Pancreas (tissue), 10 donors: ENCODE results near the gene MKNK1. TPM values are rescaled to one million over a fixed set of nuclear protein-coding genes. Genes with fewer than 3 reads are reported as not detected.

Source experiments
- ATAC-seq, 4 donors: fragments of 200-7000 bp; cut with Tn5 transposase; one replicate each; pipeline versions ENCODE4 v1.8.0 to v1.9.1; 2020; ENCODE audit warnings: mild to moderate bottlenecking in 4 of 4, moderate library complexity in 4 of 4
- DNase-seq, 6 donors: peaks; one replicate each; pipeline ENCODE4 v3.0.0-alpha.2; 2020
- FAIRE-seq: peaks from 2 replicates; lab custom pipeline; 2012; peaks lifted over from hg19 to GRCh38; lab: Jason Lieb, UNC
- H3K27ac ChIP-seq, 4 donors: fragments of 200-600 bp; sonication (generic); 1 replicate in 3 of 4; 2 replicates in 1 of 4; pipeline versions ENCODE4 v1.5.0 to v1.8.0; 2020
- H3K27me3 ChIP-seq, 4 donors: fragments of 200-600 bp; one replicate each; pipeline ENCODE4 v1.8.0; 2021
- H3K36me3 ChIP-seq, 3 donors: fragments of 200-600 bp; sonication (generic) in 1 of 3; one replicate each; pipeline versions ENCODE4 v1.5.0 to v1.8.0; 2020 to 2021
- H3K4me1 ChIP-seq, 3 donors: fragments of 200-600 bp; one replicate each; pipeline ENCODE4 v1.8.0; 2021
- H3K4me3 ChIP-seq, 4 donors: fragments of 200-600 bp; sonication (generic) in 2 of 4; one replicate each; pipeline versions ENCODE4 v1.5.0 to v1.8.0; 2020 to 2021
- H3K9me3 ChIP-seq, 4 donors: fragments of 200-600 bp; one replicate each; pipeline ENCODE4 v1.8.0; 2021
- CTCF ChIP-seq, 4 donors: fragments of 200-600 bp; sonication (generic) in 3 of 4; IDR thresholded peaks; one replicate each; pipeline versions ENCODE4 v1.5.0 to v1.8.0; 2021; ENCODE audit warnings: antibody characterized with exemption in 4 of 4
- WGBS, 2 donors: extraction: QIAGEN DNeasy Blood & Tissue Kit; methylation state at CpG; one replicate each; pipeline ENCODE4 v1.1.7; 2013; 5-methylcytosine and 5-hydroxymethylcytosine counted together
- intact Hi-C, 3 donors: fragments of 100-400 bp; cut with DNase I; formaldehyde crosslinking; loops; one replicate each; pipeline versions ENCODE4 v1.11.1 to v1.14.2; 2022
- polyA plus RNA-seq, 2 donors: library from polyadenylated mRNA; stranded (reverse); fragments of 200-250 nt; gene quantifications; one replicate each; pipeline ENCODE4 v1.2.3, GENCODE V29; 2013
- total RNA-seq, 6 donors: library from RNA; stranded (reverse); fragmentation: NEBNext Ultra II Directional in 4 of 6; extraction: Animal tissue kit (Norgen Biotek cat#: 25700) in 4 of 6; gene quantifications; one replicate each; pipeline versions ENCODE4 v1.2.1 to v1.2.4, GENCODE V29; 2021 to 2023
- donor health status: healthy with polysubstance abuse.
- donor health status: DM: no; HTN: no; CAD: no; lungs with moderate emphysema.
- donor health status: DM: no; HTN: no; CAD: no.
- donor health status: control.
- donor health status: control.
- donor health status: Bipolar disorder and iron deficiency.
- donor health status: DM: yes; HTN: yes; CAD: no.
- donor health status: DM: no; HTN: no; CAD: no.
- donor health status: DM: no; HTN: no; CAD: no.
- donor health status: DM: yes; HTN: yes; CAD: no.

The MKNK1 gene
- total and polyA plus RNA-seq, 8 donors, result 44.9 to 172 (median 103) TPM

DNA sequence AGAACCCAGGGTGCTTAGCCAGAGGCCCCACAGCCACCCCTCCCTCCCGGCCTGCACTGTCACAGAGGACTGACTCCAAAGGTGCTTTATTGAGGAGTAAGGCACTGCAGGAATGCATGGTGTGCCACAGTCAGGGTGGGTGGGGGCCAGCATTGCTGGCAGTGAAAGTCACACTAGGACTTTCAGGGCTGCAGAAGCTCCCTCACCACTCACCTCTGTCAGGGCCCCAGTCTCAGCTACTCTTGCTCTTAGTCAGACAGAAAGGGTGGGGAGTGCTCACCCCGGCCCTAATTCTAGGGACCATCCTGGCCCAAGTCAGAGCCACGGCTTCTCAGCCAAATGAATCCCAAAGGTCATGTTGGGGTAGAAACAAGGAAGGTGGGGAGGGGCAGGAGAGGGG, 72.0 kb downstream of the MKNK1 start:
- H3K27me3 ChIP-seq, result no peaks in the 10 kb centered on the region
- H3K9me3 ChIP-seq, result no peaks in the 10 kb centered on the region
- ATAC-seq (no peak), DNase-seq (peak in 2 of 6 donors; percentile 9 to 31), FAIRE-seq (no peak)
- H3K4me3 ChIP-seq, result no peak overlapping the region
- H3K4me1 ChIP-seq, result peaks cover 0 to 3% (median 0%) of the 10 kb centered on the region in 3 donors
- WGBS, 2 donors, result 60 to 63% methylated on average over 3 of the region's 3 CpGs
- intact Hi-C loops, result no loop called here
- no peaks in the 10 kb centered on the region for H3K36me3 ChIP-seq
- no peak for TF ChIP-seq CTCF (IDR thresholded peaks at IDR 0.05)
- no peak overlapping the region for H3K27ac ChIP-seq

DNA sequence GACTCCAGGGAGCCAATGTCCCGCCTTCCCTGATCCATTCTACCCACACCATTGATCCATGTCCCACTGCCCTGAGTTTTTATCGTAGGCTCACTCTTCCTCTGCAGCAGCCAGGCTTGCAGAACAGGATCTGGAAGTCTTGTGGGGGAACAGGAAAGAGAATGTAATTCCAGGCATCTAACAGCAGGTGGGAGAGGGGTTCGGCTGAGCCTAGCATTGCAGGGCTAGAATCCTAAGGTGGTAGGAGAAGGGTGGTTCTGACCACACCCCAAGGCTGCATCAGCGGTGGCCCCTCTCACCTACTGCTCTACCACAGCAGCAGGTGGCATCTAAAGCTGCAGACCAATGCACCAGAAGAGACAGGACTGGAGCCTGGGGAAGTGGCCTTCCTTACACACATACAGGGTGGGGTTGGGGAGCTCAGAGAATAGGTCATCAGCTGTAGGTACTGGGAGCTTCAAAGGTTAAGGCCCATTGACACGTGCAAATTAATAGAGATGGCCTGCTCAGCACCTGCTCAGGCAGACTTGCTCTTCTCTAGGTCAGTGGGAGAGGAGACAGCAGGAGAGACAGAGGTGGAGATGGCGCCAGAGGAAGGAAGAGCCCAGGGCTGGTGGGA, 73.2 kb downstream of the MKNK1 start:
- DNase-seq, result peak in 1 of 6 donors; percentile 26
- intact Hi-C loops, result no loop called here

GRCh38 chr1:46530311-46530710, 73.8 kb downstream of the MKNK1 start:
- intact Hi-C loops, result no loop called here
- H3K36me3 ChIP-seq, result no peaks in the 10 kb centered on the region
- H3K4me3 ChIP-seq, result no peak overlapping the region
- TF ChIP-seq CTCF (IDR thresholded peaks at IDR 0.05), result no peak
- FAIRE-seq (no peak), ATAC-seq (no peak), DNase-seq (peak in 1 of 6 donors; percentile 26)
- WGBS, 2 donors, result 62 to 80% methylated on average over 3 of the region's 3 CpGs
- H3K9me3 ChIP-seq, result no peaks in the 10 kb centered on the region
- no peaks in the 10 kb centered on the region for H3K27me3 ChIP-seq
- H3K27ac ChIP-seq, result no peak overlapping the region
- H3K4me1 ChIP-seq, result peaks cover 0 to 3% (median 0%) of the 10 kb centered on the region in 3 donors

More for the DNA sequence above, 73.2 kb downstream of the MKNK1 start:
- Histone ChIP-seq H3K4me1 (peaks cover 0 to 3% (median 0%) of the 10 kb centered on the region in 3 donors), H3K9me3 (no peaks in the 10 kb centered on the region), H3K27ac (no peak overlapping the region), H3K4me3 (no peak overlapping the region), H3K27me3 (no peaks in the 10 kb centered on the region), H3K36me3 (no peaks in the 10 kb centered on the region)
- FAIRE-seq, result no peak
- WGBS, 2 donors, result 62 to 72% methylated on average over 6 of the region's 6 CpGs
- no peak for ATAC-seq
- TF ChIP-seq CTCF (IDR thresholded peaks at IDR 0.05), result no peak

- peak in 1 of 6 donors; percentile 7 for DNase-seq
- Histone ChIP-seq H3K27me3 (no peaks in the 10 kb centered on the region), H3K4me1 (peaks cover 0 to 3% (median 0%) of the 10 kb centered on the region in 3 donors), H3K4me3 (no peak overlapping the region), H3K27ac (no peak overlapping the region), H3K36me3 (no peaks in the 10 kb centered on the region), H3K9me3 (no peaks in the 10 kb centered on the region)
- intact Hi-C loops, result loop anchor here in 2 of 3 donors (2.0 to 5.0 kb wide), 3 partner anchors 47 to 82 kb away; no protein-coding TSS in a partner anchor
- TF ChIP-seq CTCF (IDR thresholded peaks at IDR 0.05), result no peak
- FAIRE-seq, result no peak
- ATAC-seq, result no peak
- WGBS, 2 donors, result 41 to 54% methylated on average over 4 of the region's 4 CpGs
These were observed 74.9 kb downstream of the MKNK1 start for GRCh38 chr1:46529031-46529630.
